AG04449 (cell line): Measurements from ENCODE around the gene GRPEL1.
"Not testable (repeated sequence)": the region's sequence is repeated elsewhere in the genome, so short reads cannot be mapped to it uniquely, and the experiment has no call there.

Experiments
- CTCF ChIA-PET: fragments of 350-600 bp; formaldehyde crosslinking; extraction: SDS; loops from one replicate; lab custom pipeline; 2021; ENCODE audit warnings: antibody characterized with exemption; lab: Yijun Ruan, JAX
- POLR2A ChIA-PET: fragments of 400-600, 350-600 bp; formaldehyde crosslinking; extraction: SDS; loops from one replicate; lab custom pipeline; 2020; ENCODE audit warnings: antibody characterized with exemption, inconsistent platforms; lab: Yijun Ruan, JAX
- DNase-seq: peaks from one replicate; pipeline ENCODE4 v3.0.0-alpha.2; 2010; ENCODE audit warnings: low read depth, low spot score
- H3K4me3 ChIP-seq: 2 replicates; pipeline ENCODE4 v1.5.1; 2011; ENCODE audit warnings: low read depth, mild to moderate bottlenecking, control low read depth, low read length
- TF ChIP-seq, protein P1 (sequence below): IDR thresholded peaks from one replicate; pipeline ENCODE4 v1.5.1; 2011; ENCODE audit warnings: mild to moderate bottlenecking, moderate library complexity, low read length, control low read depth, inconsistent platforms; ENCODE audit not compliant: insufficient read depth; ENCODE audit errors: missing control alignments

GRPEL1 gene

DNA sequence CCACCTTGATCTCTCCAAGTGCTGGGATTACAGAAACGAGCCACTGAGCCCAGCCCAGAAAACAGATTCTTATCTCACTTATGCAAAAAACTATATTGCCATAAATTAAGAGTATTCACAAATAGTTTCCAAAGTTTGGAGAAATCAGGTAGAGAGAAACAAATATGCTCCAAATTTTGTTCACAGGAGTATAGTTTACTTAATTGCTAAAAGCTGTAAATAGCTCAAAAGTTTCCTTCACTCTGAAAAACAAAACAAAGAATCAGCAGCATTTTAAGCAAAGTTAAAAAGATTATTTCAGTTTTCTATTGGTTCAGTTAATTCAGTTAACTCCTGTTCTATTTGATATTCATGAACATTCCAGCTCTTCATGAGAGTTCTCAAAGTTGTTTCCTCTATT lies 18.5 kb upstream of the GRPEL1 start:
- no peak overlapping the region for H3K4me3 ChIP-seq
- DNase-seq, result no peak
- ChIA-PET CTCF (interaction anchor here (1.3 to 9.1 kb wide), 3 partner anchors 9 to 16 kb away, joined by 6 to 87 read pairs (median 70); partner anchors contain the start of gene GRPEL1), POLR2A (no interaction called here)
- TF ChIP-seq, protein P1, sequence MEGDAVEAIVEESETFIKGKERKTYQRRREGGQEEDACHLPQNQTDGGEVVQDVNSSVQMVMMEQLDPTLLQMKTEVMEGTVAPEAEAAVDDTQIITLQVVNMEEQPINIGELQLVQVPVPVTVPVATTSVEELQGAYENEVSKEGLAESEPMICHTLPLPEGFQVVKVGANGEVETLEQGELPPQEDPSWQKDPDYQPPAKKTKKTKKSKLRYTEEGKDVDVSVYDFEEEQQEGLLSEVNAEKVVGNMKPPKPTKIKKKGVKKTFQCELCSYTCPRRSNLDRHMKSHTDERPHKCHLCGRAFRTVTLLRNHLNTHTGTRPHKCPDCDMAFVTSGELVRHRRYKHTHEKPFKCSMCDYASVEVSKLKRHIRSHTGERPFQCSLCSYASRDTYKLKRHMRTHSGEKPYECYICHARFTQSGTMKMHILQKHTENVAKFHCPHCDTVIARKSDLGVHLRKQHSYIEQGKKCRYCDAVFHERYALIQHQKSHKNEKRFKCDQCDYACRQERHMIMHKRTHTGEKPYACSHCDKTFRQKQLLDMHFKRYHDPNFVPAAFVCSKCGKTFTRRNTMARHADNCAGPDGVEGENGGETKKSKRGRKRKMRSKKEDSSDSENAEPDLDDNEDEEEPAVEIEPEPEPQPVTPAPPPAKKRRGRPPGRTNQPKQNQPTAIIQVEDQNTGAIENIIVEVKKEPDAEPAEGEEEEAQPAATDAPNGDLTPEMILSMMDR, result no peak

DNA sequence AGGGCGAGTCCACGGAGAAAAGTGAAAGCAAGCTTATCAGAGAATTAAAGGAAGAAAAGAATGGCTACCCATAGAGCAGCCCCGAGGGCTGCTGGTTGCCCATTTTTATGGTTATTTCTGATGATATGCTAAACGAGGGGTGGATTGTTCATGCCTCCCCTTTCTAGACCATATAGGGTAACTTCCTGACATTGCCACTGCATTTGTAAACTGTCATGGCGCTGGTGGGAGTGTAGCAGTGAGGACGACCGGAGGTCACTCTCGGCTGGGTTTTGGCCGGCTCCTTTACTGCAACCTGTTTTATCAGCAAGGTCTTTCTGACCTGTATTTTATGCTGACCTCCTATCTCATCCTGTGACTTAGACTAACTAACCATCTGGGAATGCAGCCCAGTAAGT lies 16.7 kb upstream of the GRPEL1 start:
- DNase-seq, POLR2A ChIA-PET, H3K4me3 ChIP-seq: not testable (repeated sequence)
- CTCF ChIA-PET, result interaction anchor here (1.5 to 9.1 kb wide), 4 partner anchors 14 to 364 kb away, joined by 3 to 87 read pairs (median 43); partner anchors contain the start of gene GRPEL1

DNA sequence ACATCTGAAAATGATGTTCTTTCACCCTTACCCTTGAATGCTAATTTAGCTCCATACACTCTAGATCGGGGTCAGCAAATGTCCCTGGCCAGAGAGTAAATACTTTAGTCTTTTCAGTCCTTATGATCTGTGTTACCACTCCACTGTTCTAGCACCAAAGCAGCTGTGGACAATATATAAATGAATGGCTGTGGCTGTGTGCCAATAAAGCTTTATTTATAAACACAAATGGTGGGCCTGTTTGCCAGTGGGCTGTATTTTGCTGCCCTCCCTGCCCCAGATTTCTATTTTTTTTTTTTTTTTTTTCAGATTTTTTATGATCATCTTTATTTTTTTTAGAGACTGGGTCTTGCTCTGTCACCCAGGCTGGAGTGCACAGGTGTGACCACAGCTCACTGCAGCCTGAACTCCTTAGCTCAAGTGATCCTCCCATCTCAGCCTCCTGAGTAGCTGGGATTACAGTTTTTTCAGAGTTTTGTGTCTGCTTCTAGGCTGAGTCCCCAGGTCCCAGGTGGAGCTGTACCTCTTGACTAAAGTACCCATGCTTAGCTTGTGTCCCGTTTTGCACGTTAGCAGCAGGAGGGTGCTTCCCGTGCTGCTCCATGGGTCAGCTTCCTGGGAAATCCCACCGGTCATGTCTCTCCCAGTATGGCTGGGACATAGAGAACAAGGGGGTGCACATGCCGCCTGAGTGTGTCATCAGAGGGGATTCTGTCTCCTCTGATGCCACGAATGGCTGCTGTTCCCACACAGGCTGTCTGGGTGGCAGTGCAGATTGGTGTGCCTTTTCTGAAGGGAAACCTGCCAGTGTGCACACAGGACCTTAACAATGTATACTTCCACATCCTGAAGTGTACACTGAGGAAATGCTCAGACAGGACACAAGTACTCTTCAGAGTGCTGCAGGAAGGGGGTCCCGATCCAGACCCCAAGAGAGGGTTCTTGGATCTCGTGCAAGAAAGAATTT lies 16.0 kb upstream of the GRPEL1 start:
- POLR2A ChIA-PET, result no interaction called here
- TF ChIP-seq, protein P1, result no peak
- no peak overlapping the region for H3K4me3 ChIP-seq
- DNase-seq, result no peak
- CTCF ChIA-PET, result interaction anchor here (1.1 to 9.1 kb wide), 9 partner anchors 10 to 420 kb away, joined by 3 to 87 read pairs (median 6); partner anchors contain the start of gene GRPEL1

DNA sequence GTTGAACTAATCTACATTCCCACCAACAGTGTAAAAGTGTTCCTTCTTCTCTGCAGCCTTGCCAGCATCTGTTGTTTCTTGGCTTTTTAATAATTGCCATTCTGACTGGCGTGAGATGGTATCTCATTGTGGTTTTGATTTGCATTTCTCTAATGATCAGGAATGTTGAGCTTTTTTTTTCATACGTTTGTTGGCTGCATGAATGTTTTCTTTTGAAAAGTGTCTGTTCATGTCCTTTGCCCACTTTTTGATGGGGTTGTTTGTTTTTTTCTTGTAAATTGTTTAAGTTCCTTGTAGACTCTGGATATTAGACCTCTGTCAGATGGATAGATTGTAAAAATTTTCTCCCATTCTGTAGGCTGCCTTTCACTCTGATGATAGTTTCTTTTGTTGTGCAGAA lies 12.0 kb upstream of the GRPEL1 start:
- DNase-seq, POLR2A ChIA-PET, H3K4me3 ChIP-seq: not testable (repeated sequence)
- CTCF ChIA-PET, result interaction anchor here (1.4 to 9.1 kb wide), 3 partner anchors 9 to 206 kb away, joined by 4 to 87 read pairs (median 8); partner anchors contain the start of gene GRPEL1

DNA sequence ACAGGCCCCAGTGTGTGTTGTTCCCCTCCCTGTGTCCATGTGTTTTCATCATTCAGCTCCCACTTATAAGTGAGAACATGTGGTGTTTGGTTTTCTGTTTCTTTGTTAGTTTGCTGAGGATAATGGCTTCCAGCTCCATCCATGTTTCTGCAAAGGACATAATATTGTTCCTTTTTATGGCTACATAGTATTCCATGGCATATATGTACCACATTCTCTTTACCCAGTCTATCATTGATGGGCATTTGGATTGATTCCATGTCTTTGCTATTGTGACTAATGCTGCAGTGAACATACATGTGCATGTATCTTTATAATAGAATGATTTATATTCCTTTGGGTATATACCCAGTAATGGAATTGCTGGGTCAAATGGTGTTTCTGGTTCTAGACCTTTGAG lies 11.6 kb upstream of the GRPEL1 start:
- CTCF ChIA-PET, result interaction anchor here (0.7 to 9.1 kb wide), 5 partner anchors 9 to 360 kb away, joined by 3 to 87 read pairs (median 4); partner anchors contain the start of gene GRPEL1
- H3K4me3 ChIP-seq, POLR2A ChIA-PET: not testable (repeated sequence)

DNA sequence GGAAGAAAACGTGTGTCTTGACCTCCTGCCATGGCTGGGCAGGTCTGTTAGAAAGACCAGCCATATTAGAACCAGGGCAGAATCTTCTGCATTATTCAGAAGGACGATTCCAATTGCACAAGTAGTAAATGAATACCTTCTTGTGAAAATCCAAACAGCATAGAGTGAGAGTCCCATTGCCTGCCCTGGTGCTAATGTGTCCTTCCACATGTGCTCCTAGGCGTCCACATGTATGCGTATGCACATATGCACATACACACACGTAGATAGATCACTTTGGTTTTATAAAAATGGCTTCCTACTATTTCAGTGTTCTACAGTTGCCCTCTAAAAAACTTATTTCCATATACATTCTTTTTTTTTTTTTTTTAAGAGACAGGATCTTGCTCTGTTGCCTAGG lies 10.2 kb upstream of the GRPEL1 start:
- POLR2A ChIA-PET, result no interaction called here
- TF ChIP-seq, protein P1, result no peak
- DNase-seq, result no peak
- H3K4me3 ChIP-seq, result no peak overlapping the region
- CTCF ChIA-PET, result interaction anchor here (1.1 to 1.6 kb wide), 3 partner anchors 24 to 204 kb away, joined by 3 to 7 read pairs (median 4); a partner anchor contains a TSS

More for the DNA sequence above, 11.6 kb upstream of the GRPEL1 start:
- not testable (repeated sequence) for DNase-seq

DNA sequence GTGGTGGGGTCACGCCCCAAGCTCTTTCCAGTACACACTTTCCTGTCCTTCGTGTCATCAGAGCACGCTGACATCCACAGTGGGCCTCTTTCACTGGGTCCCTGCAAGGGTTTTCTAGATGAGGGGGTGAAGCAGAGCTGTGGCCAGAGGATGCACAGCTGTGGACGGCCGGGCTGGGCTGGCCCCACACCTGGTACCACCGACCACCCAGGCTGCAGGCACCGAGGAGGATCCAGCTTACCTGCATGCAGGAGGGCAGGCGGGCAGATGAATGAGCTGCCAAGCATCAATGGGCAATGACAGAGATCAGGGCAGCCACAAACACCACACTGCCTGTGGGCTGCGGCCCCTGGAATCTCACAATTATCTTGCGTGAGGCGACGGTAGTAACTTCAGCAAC lies 9.5 kb upstream of the GRPEL1 start:
- TF ChIP-seq, protein P1, result no peak
- no peak for DNase-seq
- H3K4me3 ChIP-seq, result no peak overlapping the region
- ChIA-PET POLR2A (no interaction called here), CTCF (interaction anchor here (1.2 to 1.6 kb wide), 2 partner anchors 25 to 104 kb away, joined by 5 to 7 read pairs; no protein-coding TSS in a partner anchor)
